Transverse colon (tissue), 4 donors: ENCODE data around the gene SDR42E1. TPM values are rescaled to one million over a fixed set of nuclear protein-coding genes. Genes with fewer than 3 reads are reported as not detected.
A peak's percentile ranks its signal among the peaks of the same experiment; 100 is the strongest.

Experiments used
- DNase-seq: peaks from one replicate; pipeline ENCODE4 v3.0.0-alpha.2; 2019
- H3K27ac ChIP-seq, 4 donors: fragments of 200-600 bp; sonication (generic); 2 replicates each; pipeline ENCODE4 v1.5.1; 2016 to 2018; ENCODE audit warnings: inconsistent platforms in 4 of 4
- H3K27me3 ChIP-seq: fragments of 200-600 bp; sonication (generic); 2 replicates; pipeline ENCODE4 v1.5.1; 2017; ENCODE audit warnings: inconsistent platforms
- H3K36me3 ChIP-seq, 4 donors: fragments of 200-600 bp; sonication (generic); 2 replicates each; pipeline ENCODE4 v1.5.1; 2017 to 2019; ENCODE audit warnings: inconsistent platforms in 4 of 4
- H3K4me1 ChIP-seq, 4 donors: fragments of 200-600 bp; sonication (generic); 2 replicates each; pipeline ENCODE4 v1.5.1; 2017 to 2020; ENCODE audit warnings: inconsistent platforms in 4 of 4
- H3K4me3 ChIP-seq, 4 donors: fragments of 200-600 bp; sonication (generic); 1 replicate in 1 of 4; 2 replicates in 3 of 4; pipeline versions ENCODE4 v1.5.1 to v1.6.1; 2017 to 2019; ENCODE audit warnings: inconsistent platforms in 4 of 4
- H3K9me3 ChIP-seq, 2 donors: fragments of 200-600 bp; sonication (generic); 2 replicates each; pipeline ENCODE4 v1.5.1; 2017 to 2019; ENCODE audit warnings: inconsistent platforms in 2 of 2
- EP300 ChIP-seq: sonication (generic); formaldehyde crosslinking; IDR thresholded peaks from one replicate; pipeline ENCODE4 v1.6.1; 2017; ENCODE audit warnings: antibody characterized with exemption, low read depth
- POLR2A ChIP-seq: fragments of 450-650 bp; IDR thresholded peaks from one replicate; pipeline ENCODE4 v1.6.1; 2016; ENCODE audit warnings: antibody characterized with exemption, mild to moderate bottlenecking, moderate library complexity
- POLR2AphosphoS5 ChIP-seq, 3 donors: sonication (generic); formaldehyde crosslinking; IDR thresholded peaks; one replicate each; pipeline ENCODE4 v1.6.1; 2016; ENCODE audit warnings: antibody characterized with exemption in 3 of 3
- WGBS, 2 donors: methylation state at CpG; one replicate each; pipeline ENCODE4 v1.1.5; 2018; ENCODE audit warnings: low coverage in 1 of 2; 5-methylcytosine and 5-hydroxymethylcytosine counted together
- in situ Hi-C, 4 donors: fragments of 200-750 bp; cut with MboI; loops; one replicate each; pipeline versions ENCODE4 v1.15.0 to v1.15.1; 2017; ENCODE audit warnings: low sequenced_read_pairs in 3 of 4, low pct_ligation_motif_present in 1 of 4, low pct_unique_long_range_greater_than_20kb in 1 of 4
- intact Hi-C: fragments of 100-400 bp; cut with DNase I; formaldehyde crosslinking; loops from one replicate; pipeline ENCODE4 v1.15.1; 2023; ENCODE audit warnings: low total_unique reads
- total RNA-seq, 4 donors: library from RNA; depleted of rRNA; stranded (reverse); fragments of >200 nt; gene quantifications; one replicate each; pipeline ENCODE4 v1.1.0, GENCODE V29; 2016
- TF ChIP-seq, protein P1 (sequence below), 5 experiments: fragments of 200-600 bp in 3 of 5; fragments of 450-650 bp in 2 of 5; sonication (generic) in 3 of 5; IDR thresholded peaks; 1 replicate in 2 of 5; 2 replicates in 3 of 5; pipeline ENCODE4 v1.5.1; 2016 to 2017; ENCODE audit warnings: antibody characterized with exemption in 5 of 5, inconsistent platforms in 3 of 5, mild to moderate bottlenecking in 2 of 5, moderate library complexity in 1 of 5

SDR42E1 gene
- total RNA-seq, 4 donors from 2014 or later = 3.4 to 12.2 (median 7.7) TPM

DNA sequence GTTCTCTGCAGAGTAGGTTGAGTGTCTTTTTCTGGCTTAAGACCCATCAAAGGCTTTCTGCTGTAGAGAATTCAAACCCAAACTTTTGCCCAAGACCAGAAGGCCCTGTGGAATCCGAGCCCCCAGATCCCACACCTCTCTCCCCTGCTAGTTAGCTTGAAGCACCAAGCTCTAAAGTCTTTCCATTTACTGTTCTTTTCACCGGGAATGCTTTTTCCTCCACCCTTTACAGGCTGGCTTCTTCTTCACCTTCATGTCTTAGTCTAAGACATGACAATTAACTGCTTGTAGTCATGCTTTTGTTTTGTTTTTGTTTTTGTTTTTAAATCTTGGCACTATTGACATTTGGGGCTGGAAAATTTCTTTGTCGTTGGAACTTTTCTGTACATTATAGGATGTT lies 39.2 kb upstream of the SDR42E1 start:
- WGBS, 2 donors = 20 to 34% methylated on average over 3 of the region's 3 CpGs

DNA sequence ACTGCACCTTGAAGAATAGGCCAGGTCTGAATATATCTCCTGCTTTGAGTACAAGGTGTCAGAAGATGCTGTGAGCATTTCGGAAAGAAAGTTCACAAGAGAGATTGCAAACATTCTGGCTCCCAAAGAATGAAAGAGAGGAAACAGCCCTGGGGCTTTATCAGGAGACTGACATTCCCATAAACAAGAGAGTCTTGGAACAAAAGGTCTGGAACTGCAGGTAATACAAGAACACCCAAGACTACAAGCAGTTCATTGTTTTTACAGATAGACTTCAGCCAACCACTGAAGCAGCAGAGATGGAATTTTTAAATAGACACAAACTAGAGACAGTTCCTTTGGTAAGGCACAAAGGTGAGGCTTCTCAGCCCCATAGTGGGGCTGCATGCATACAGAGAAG lies 38.2 kb upstream of the SDR42E1 start:
- intact Hi-C loops (no loop called here), in situ Hi-C loops (loop anchor here in 1 of 4 donors (25.0 kb wide), 1 partner anchor 188 kb away; no protein-coding TSS in a partner anchor)
- peaks cover 2 to 71% (median 20%) of the 10 kb centered on the region in 4 donors for H3K4me1 ChIP-seq
- no peak overlapping the region for H3K4me3 ChIP-seq
- peak overlapping the region in 1 of 4 donors; percentile 69 for H3K27ac ChIP-seq
- H3K36me3 ChIP-seq = no peaks in the 10 kb centered on the region
- TF ChIP-seq, protein P1, sequence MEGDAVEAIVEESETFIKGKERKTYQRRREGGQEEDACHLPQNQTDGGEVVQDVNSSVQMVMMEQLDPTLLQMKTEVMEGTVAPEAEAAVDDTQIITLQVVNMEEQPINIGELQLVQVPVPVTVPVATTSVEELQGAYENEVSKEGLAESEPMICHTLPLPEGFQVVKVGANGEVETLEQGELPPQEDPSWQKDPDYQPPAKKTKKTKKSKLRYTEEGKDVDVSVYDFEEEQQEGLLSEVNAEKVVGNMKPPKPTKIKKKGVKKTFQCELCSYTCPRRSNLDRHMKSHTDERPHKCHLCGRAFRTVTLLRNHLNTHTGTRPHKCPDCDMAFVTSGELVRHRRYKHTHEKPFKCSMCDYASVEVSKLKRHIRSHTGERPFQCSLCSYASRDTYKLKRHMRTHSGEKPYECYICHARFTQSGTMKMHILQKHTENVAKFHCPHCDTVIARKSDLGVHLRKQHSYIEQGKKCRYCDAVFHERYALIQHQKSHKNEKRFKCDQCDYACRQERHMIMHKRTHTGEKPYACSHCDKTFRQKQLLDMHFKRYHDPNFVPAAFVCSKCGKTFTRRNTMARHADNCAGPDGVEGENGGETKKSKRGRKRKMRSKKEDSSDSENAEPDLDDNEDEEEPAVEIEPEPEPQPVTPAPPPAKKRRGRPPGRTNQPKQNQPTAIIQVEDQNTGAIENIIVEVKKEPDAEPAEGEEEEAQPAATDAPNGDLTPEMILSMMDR (IDR thresholded peaks at IDR 0.05) = no peak
- TF ChIP-seq EP300 (no peak), POLR2AphosphoS5 (IDR thresholded peaks at IDR 0.05) (no peak), POLR2A (no peak)
- no peaks in the 10 kb centered on the region for H3K9me3 ChIP-seq
- no peaks in the 10 kb centered on the region for H3K27me3 ChIP-seq
- DNase-seq = no peak
- WGBS, 2 donors = 61 to 63% methylated on average over 1 of the region's 1 CpG

More for the DNA sequence above, 39.2 kb upstream of the SDR42E1 start:
- Histone ChIP-seq H3K9me3 (no peaks in the 10 kb centered on the region), H3K36me3 (no peaks in the 10 kb centered on the region), H3K27me3 (no peaks in the 10 kb centered on the region), H3K27ac (peak overlapping the region; percentile 60 to 69 (median 67)), H3K4me1 (peaks cover 2 to 69% (median 20%) of the 10 kb centered on the region in 4 donors), H3K4me3 (no peak overlapping the region)
- intact Hi-C loops (no loop called here), in situ Hi-C loops (no loop called here)
- no peak for DNase-seq
- no peak for TF ChIP-seq POLR2AphosphoS5 (IDR thresholded peaks at IDR 0.05)
- TF ChIP-seq, protein P1 (IDR thresholded peaks at IDR 0.05) = no peak
- TF ChIP-seq EP300 = no peak
- TF ChIP-seq POLR2A = no peak

DNA sequence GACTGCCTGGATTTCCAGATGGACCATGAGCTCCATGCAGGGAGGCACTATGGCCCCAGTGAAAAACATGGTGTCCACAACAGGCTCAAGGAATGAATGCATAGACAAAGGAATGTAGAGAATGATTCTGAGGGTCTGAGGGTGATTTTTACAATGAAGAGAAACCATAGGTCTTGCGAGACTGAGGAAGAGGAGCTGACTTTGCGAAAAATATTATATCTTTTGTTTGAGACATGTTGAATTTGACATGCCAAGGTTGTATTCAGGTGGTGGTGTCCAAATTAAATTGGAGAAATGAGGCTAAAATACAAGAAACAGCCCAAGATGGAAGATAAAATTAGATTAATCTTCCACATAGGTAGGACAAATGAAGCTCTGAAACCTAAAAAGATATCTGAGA lies 36.5 kb upstream of the SDR42E1 start:
- in situ Hi-C loops (loop anchor here in 1 of 4 donors (25.0 kb wide), 1 partner anchor 190 kb away; no protein-coding TSS in a partner anchor), intact Hi-C loops (no loop called here)
- 92 to 94% methylated on average over 2 of the region's 2 CpGs for WGBS, 2 donors
- H3K9me3 ChIP-seq = no peaks in the 10 kb centered on the region
- DNase-seq = no peak
- H3K27me3 ChIP-seq = no peaks in the 10 kb centered on the region
- no peak overlapping the region for H3K4me3 ChIP-seq
- TF ChIP-seq EP300 (no peak), POLR2AphosphoS5 (IDR thresholded peaks at IDR 0.05) (no peak), POLR2A (no peak)
- TF ChIP-seq, protein P1 (IDR thresholded peaks at IDR 0.05) = no peak
- no peak overlapping the region for H3K27ac ChIP-seq
- peaks cover 2 to 71% (median 20%) of the 10 kb centered on the region in 4 donors for H3K4me1 ChIP-seq
- no peaks in the 10 kb centered on the region for H3K36me3 ChIP-seq

DNA sequence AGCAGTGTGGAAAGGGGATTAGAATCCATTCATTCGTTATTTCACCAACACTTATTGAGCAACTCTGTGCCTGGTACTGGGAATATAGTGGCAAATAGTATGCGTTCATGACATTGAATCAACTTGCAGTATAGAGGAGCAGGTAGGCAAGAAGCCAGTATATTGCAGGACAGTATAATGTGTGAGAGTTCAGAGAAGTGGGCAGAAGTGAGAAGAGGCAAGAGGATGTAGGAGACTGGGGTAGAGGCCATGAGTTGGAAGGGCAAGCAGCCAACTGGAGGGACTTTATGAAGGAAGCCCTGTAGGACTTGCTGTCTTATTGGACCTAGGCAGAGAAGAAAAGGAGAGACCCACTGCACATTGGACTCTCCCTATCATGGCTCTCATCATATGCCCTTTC lies 36.1 kb upstream of the SDR42E1 start:
- intact Hi-C loops (no loop called here), in situ Hi-C loops (loop anchor here in 1 of 4 donors (25.0 kb wide), 1 partner anchor 190 kb away; no protein-coding TSS in a partner anchor)
- H3K36me3 ChIP-seq = no peaks in the 10 kb centered on the region
- H3K4me3 ChIP-seq = no peak overlapping the region
- no peak overlapping the region for H3K27ac ChIP-seq
- H3K27me3 ChIP-seq = no peaks in the 10 kb centered on the region
- 88 to 96% methylated on average over 2 of the region's 2 CpGs for WGBS, 2 donors
- TF ChIP-seq POLR2A (no peak), EP300 (no peak), POLR2AphosphoS5 (IDR thresholded peaks at IDR 0.05) (no peak)
- TF ChIP-seq, protein P1 (IDR thresholded peaks at IDR 0.05) = no peak
- H3K9me3 ChIP-seq = no peaks in the 10 kb centered on the region
- H3K4me1 ChIP-seq = peaks cover 2 to 67% (median 19%) of the 10 kb centered on the region in 4 donors
- DNase-seq = no peak
